ENCODE results near the gene LAD1.

- TF ChIP-seq CTCF (IDR thresholded peaks at IDR 0.05) (no peak), POLR2A (IDR thresholded peaks at IDR 0.05; ENCODE audit: low read length) (no peak)
These were observed 20.3 kb downstream of the LAD1 start for GRCh38 chr1:201378804-201379203.

All from A549 (cell line).